ENCODE measurements around the gene PCLAF.

PCLAF gene

GRCh38 chr15:64314456-64314855 lies 66.8 kb downstream of the PCLAF start:
- DNase-seq, result no peak

All from DMS79 (cell line).